ENCODE data around the gene ZIC4. TPM values are rescaled to one million over a fixed set of nuclear protein-coding genes. Genes with fewer than 3 reads are reported as not detected.
A peak's percentile ranks its signal among the peaks of the same experiment; 100 is the strongest.

Gene ZIC4
- total RNA-seq, 1 donor from 2014 or later: 0.79 TPM

DNA sequence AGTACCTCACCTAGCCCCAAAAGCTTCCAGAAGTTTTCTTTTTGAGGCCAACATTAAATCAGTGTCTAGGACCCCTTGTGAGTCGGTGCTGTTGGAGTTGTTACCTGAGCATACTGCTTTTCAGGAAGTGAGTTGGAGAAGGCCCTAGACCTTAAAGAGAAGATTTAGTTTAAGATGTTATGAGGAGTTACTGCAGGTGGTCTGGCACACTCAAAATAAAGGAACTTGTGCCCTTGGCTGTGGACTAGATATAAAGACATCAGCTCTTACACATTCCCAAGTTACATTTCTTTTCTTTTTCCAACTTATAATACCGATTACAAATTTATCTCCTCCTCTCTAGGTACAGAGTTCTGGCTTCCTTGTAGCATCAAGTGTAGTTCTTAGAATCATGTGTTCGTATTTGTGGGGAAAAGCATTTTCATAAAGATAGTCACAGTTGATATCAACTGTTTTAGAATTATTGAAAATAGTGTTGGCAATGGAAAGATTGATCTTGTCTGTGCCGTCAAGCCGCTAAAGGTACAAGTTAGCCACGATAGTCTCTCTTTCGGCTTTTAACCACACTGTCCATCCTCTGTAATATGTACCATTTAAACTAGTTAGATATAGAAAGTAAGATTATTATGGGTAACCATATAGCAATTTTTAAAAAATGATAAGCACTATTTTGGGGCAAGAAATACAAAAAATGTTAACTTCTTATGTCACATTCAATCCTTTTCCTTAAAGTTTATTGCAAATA lies 11.4 kb upstream of the ZIC4 start:
- DNase-seq: no peak

GRCh38 chr3:147416931-147417330 lies 10.6 kb upstream of the ZIC4 start:
- DNase-seq: no peak

GRCh38 chr3:147415874-147416273 lies 9.5 kb upstream of the ZIC4 start:
- DNase-seq: no peak

DNA sequence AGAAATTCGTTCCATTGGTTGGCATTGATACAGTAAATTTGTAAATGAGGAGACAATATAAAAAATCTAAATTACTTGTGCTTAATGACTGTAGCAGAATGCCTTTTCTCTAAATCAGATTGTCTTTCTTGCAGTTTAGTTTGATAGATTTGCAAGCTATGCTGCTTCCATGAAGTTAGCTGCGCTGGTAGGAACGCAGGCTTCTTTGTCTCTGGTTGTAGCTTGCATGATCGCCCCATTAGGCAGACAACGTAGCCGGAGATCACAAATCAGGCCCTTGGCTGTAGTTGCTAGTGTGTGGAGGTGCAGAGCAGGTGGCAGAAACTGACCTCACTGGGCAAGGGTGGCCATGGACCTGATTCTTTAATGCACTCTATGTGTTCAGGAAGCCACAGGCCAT lies 8.9 kb upstream of the ZIC4 start:
- DNase-seq: no peak

- no peak for DNase-seq
Observed at GRCh38 chr3:147414390-147415138, 8.2 kb upstream of the ZIC4 start.

- DNase-seq: no peak
Observed at GRCh38 chr3:147413686-147414389, 7.5 kb upstream of the ZIC4 start.

- DNase-seq: no peak
Observed at GRCh38 chr3:147412917-147413685, 6.8 kb upstream of the ZIC4 start.

- no peak for DNase-seq
Observed at GRCh38 chr3:147412261-147412916, 6.0 kb upstream of the ZIC4 start.

DNA sequence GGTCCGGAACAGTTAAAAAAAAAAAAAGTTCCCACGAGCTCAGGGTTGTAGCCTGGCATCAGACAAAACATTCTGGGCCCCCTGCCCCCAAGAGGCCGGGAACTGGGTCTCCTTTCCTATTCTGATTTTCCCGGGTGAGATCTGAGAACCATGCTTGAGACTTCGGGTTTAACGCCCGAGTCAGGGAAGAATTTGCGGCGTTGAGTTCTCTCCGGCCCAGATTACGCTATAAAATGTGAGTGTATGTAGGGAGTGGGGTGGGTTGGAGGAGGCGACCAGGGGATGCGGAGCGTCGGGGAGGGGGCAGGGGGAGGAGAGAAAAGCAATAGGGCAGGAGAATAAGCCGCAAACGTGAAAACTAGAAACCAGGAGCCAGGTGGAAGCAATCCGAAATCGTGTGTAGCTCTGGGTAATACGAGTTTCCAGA lies 5.5 kb upstream of the ZIC4 start:
- no peak for DNase-seq

DNA sequence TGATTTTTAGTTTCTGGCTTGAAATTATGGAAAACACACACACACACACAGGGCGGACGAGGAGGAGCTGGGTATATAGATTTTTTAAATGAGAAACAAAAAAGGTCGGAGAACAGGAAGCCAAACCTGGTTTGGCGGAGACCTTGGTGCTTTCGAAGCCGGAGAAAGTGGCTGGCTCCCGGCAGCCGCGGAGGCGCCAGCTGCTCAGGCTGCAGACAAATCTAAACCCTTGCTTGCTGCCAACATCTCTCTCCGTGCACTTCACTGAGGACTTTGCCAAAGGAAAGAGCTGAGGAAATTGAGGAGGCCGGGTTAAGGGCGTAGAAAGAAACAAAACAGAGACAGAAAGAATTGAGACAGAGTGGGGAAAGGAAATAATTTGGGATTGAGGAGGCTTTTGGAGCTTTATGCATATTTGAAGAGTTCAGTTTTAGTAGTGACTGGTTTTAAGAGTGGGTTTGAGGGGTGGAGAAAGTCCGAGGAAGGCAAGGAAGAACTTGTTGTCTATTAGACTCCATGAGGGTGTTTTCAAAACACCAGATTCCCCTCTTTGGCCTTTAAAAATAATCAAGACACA lies 5.0 kb upstream of the ZIC4 start:
- DNase-seq: peak; percentile 38

DNA sequence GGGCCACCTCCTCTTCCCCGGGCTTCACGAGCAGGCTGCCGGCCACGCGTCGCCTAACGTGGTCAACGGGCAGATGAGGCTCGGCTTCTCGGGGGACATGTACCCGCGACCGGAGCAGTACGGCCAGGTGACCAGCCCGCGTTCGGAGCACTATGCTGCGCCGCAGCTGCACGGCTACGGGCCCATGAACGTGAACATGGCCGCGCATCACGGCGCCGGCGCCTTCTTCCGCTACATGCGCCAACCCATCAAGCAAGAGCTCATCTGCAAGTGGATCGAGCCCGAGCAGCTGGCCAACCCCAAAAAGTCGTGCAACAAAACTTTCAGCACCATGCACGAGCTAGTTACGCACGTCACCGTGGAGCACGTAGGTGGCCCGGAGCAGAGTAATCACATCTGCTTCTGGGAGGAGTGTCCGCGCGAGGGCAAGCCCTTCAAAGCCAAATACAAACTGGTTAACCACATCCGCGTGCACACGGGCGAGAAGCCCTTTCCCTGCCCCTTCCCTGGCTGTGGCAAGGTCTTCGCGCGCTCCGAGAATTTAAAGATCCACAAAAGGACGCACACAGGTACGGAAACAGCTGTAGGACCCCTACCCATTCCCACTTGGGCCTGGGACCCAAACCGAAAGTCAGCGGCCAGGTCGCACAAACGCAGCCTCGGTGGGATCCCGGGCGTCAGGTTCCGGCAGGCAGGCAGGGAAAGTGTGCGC lies 4.3 kb upstream of the ZIC4 start:
- DNase-seq: peak; percentile 11

- no peak for DNase-seq
Observed at GRCh38 chr3:147410116-147410525, 3.8 kb upstream of the ZIC4 start.

DNA sequence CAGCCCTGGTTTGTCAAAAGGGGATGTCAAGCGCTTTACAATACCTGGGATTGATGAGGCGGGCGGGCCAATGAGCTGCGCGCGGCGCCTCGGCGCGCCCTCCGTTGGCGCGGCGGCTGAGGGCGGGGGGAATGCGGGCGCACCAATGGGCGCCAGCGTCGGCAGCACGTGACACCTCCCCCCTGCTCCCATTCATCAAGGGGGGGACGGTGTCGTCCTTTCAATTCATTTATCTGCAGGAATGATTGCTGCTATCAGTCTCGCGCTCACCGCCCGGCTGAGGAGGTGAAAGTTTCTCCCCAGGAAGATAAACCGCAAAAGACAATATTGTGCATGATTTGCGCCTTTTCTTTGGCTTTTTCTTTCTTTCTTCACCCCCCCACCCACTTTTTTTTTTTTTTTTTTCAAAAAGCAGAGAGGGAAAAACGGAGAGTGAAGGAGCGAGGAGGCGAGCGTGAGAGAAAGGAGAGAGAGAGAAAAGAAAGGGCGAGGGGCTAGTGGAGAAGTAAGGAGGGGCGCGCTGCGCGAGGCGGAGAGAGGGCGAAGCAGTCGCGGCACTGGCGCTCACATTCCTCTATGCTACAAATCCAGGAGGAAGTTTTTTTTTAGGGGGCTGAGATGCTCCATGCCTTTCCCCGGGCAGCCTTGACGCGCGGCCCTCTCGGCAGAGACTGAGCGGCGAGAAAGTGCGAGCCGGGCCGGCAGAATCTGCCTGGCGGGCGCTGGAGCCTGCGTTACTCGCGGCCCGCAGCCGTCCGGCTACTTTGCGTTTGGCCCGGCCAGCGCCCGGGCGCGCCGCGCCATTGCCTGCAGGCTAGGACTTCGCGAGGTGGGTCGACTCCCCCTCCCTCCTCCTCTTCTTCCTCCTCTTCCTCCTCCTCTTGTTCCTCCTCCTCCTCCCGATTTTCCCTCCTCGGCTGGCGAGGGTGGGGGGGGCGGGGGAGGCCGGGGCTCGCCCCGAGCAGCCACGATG lies 3.1 kb upstream of the ZIC4 start, which contains the start of gene ZIC1:
Gene ZIC1 (plus strand): TSS at position 223 of the 973 bp plus-strand sequence. CDS start 748 bp downstream, at position 971.
- DNase-seq: peak; percentile 41

DNA sequence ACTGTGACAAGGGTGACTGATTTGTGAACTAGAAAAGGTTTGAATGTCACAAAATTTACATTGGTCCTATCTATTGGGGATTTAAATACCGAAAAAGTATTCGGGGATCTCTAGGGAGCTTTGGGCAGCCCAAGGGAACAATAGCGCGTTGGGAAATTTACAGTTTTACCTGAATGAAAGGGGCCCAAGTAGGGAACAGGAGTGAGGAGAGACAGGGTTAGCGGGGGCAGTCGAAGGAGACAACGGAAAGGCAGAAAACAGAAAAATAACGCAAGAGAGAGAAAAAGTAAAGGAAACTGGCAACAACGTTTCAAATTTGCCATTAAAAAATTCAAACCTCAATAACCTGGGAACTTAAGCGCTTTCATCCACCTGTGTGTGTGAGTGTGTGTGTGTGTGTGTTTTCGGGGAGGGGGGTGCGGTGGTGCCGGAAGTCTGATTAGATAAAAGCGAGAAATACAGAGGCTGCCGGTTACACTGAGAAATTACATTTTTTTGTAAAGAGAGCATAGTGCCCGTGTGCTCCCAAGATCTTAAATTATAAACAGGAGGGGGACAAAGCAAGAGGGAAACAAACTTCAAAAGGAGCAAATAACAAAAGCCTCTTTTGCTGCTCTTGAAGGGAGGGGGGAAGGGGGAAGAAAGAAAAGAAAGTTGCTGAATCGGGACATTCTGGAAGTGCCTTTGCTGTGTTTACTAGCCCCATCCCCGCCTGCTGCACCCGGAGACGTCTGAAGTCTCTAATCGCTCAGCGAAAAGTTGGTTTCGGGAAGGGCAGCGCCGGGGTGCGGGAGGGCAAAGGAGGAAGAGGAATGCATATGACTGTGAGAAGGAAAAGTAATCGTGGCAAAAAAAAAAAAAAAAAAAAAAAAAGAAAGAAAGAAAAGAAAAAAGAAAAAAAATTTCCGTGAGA lies 2.1 kb upstream of the ZIC4 start:
- DNase-seq: no peak

GRCh38 chr3:147407498-147408187 lies 1.3 kb upstream of the ZIC4 start:
- DNase-seq: no peak

GRCh38 chr3:147407114-147407497 lies 763 bp upstream of the ZIC4 start:
- no peak for DNase-seq

GRCh38 chr3:147405231-147406027 lies 914 bp downstream of the ZIC4 start:
- no peak for DNase-seq

Data from skin of body (tissue), 2 donors.